GM10266 (cell line): Measurements from ENCODE around the gene SLC49A3.

Experiments used
- DNase-seq: peaks from one replicate; pipeline ENCODE4 v3.0.0; 2012; ENCODE audit errors: extremely low spot score
- TF ChIP-seq, protein P1 (sequence below): IDR thresholded peaks from 2 replicates; pipeline ENCODE4 v1.5.1; 2012; ENCODE audit warnings: mild to moderate bottlenecking, low read depth; ENCODE audit not compliant: control insufficient read depth, insufficient read depth; ENCODE audit errors: missing control alignments

The SLC49A3 gene

DNA sequence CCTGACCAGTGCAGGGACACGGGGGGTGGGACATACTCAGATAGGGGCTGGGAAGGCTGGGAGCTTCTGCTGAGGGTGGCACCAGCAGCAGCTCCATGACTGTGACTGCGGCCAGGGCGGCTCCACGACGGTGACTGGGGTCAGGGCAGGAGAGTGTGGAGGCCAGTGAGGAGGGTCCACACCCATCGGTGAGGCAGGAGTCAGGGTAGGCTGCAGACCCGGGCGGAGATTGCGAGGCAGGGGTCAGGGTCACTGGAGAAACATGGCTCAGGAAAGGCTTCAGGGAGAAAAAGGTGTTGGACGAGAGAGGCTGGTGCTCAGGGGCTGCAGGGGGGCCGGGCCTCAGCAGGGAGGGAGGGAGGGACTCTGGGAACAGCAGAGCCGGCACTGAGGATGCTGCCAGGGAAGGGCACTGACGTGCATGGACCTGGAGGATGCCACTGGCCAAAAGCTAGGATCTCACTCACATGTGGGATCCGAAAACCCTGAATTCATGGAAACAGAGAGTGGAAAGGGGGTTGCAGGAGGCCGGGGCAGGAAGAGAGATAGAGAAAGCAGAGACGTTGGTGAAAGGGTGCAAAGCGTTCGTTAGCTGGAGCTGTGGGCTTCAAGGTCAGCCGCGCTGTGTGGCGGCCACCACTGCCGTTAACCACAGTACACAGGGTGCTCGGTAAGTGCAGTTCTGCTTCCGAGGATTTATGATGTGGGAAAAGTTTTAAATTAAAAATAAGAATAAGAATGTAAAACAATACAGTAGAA, 36.9 kb downstream of the SLC49A3 start:
- DNase-seq: no peak
- TF ChIP-seq, protein P1, sequence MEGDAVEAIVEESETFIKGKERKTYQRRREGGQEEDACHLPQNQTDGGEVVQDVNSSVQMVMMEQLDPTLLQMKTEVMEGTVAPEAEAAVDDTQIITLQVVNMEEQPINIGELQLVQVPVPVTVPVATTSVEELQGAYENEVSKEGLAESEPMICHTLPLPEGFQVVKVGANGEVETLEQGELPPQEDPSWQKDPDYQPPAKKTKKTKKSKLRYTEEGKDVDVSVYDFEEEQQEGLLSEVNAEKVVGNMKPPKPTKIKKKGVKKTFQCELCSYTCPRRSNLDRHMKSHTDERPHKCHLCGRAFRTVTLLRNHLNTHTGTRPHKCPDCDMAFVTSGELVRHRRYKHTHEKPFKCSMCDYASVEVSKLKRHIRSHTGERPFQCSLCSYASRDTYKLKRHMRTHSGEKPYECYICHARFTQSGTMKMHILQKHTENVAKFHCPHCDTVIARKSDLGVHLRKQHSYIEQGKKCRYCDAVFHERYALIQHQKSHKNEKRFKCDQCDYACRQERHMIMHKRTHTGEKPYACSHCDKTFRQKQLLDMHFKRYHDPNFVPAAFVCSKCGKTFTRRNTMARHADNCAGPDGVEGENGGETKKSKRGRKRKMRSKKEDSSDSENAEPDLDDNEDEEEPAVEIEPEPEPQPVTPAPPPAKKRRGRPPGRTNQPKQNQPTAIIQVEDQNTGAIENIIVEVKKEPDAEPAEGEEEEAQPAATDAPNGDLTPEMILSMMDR: no peak

GRCh38 chr4:650951-651883, 37.7 kb downstream of the SLC49A3 start:
- no peak for DNase-seq
- TF ChIP-seq, protein P1: no peak

DNA sequence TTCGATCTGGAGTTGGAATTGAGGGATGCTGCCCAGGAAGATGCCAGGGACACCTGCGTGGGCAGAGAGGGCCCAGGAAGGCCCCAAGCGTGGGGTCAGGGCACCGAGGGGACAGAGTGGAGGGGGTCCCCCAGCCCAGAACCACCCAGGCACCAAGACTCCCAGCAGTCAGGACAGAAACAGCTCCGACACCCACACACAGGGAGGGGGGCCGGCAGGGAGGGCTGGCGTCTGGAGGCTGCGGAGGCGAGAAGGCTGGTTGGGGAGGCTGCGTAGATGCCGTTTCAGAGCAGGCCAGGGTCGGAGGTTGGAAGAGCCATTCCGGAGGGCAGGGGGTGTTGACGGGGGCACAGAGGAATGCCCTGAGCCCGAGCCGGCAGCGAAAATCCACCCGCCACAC, 38.5 kb downstream of the SLC49A3 start:
- TF ChIP-seq, protein P1: no peak
- DNase-seq: no peak

GRCh38 chr4:649751-650310, 39.1 kb downstream of the SLC49A3 start:
- TF ChIP-seq, protein P1: no peak
- no peak for DNase-seq

- DNase-seq: no peak
- TF ChIP-seq, protein P1: no peak
Measured at GRCh38 chr4:649293-649625, 39.7 kb downstream of the SLC49A3 start.

GRCh38 chr4:648579-649292, 40.2 kb downstream of the SLC49A3 start:
- no peak for DNase-seq
- TF ChIP-seq, protein P1: no peak
